Neural cell (in vitro differentiated cells): ENCODE results near the gene TXNDC2.

Source experiments
- CTCF ChIP-seq: fragments of 450-650 bp; IDR thresholded peaks from 2 replicates; pipeline ENCODE4 v1.5.1; 2014; ENCODE audit warnings: antibody characterized with exemption, mild to moderate bottlenecking, moderate library complexity; ENCODE audit not compliant: poor library complexity, severe bottlenecking
- EP300 ChIP-seq: fragments of 450-650 bp; conservative IDR thresholded peaks from 2 replicates; pipeline ENCODE4 v1.6.1; 2014; ENCODE audit warnings: antibody characterized with exemption, mild to moderate bottlenecking, moderate library complexity; ENCODE audit not compliant: poor library complexity, severe bottlenecking
- EZH2 ChIP-seq: fragments of 200-600, 300-800 bp; shearing (Covaris generic), sonication (generic); IDR thresholded peaks from 2 replicates; pipeline ENCODE4 v1.6.1; 2014; ENCODE audit warnings: antibody characterized with exemption, low read length, borderline replicate concordance, mild to moderate bottlenecking; ENCODE audit not compliant: insufficient read depth, poor library complexity, severe bottlenecking
- MXI1 ChIP-seq: fragments of 450-650 bp; conservative IDR thresholded peaks from 2 replicates; pipeline ENCODE4 v1.6.1; 2014; ENCODE audit warnings: antibody characterized with exemption, mild to moderate bottlenecking; ENCODE audit not compliant: poor library complexity, severe bottlenecking
- POLR2AphosphoS5 ChIP-seq: IDR thresholded peaks from 2 replicates; pipeline ENCODE4 v1.6.1; 2012
- RAD21 ChIP-seq: fragments of 450-650 bp; conservative IDR thresholded peaks from 2 replicates; pipeline ENCODE4 v1.6.1; 2014; ENCODE audit warnings: antibody characterized with exemption, mild to moderate bottlenecking, moderate library complexity
- REST ChIP-seq: IDR thresholded peaks from 2 replicates; pipeline ENCODE4 v1.6.1; 2012; ENCODE audit warnings: borderline replicate concordance
- SMC3 ChIP-seq: fragments of 450-650 bp; conservative IDR thresholded peaks from 2 replicates; pipeline ENCODE4 v1.6.1; 2014; ENCODE audit warnings: antibody characterized with exemption, mild to moderate bottlenecking, moderate library complexity; ENCODE audit not compliant: poor library complexity
- TAF1 ChIP-seq: IDR thresholded peaks from 2 replicates; pipeline ENCODE4 v1.6.1; 2012; ENCODE audit warnings: low read depth

- TF ChIP-seq CTCF (no peak), EZH2 (no peak), TAF1 (no peak), RAD21 (no peak), REST (no peak), MXI1 (no peak), POLR2AphosphoS5 (no peak), EP300 (no peak), SMC3 (no peak)
These were observed 2.2 kb downstream of the TXNDC2 start for GRCh38 chr18:9887992-9888391.
